Right lobe of liver (tissue), 6 donors: Measurements from ENCODE around the gene AEBP1. TPM values are rescaled to one million over a fixed set of nuclear protein-coding genes. Genes with fewer than 3 reads are reported as not detected.

Experiments
- ATAC-seq, 4 donors: fragments of 200-7000 bp; cut with Tn5 transposase; one replicate each; pipeline ENCODE4 v1.9.1; 2020; ENCODE audit warnings: mild to moderate bottlenecking in 4 of 4, moderate library complexity in 4 of 4
- DNase-seq, 3 donors: peaks; one replicate each; pipeline ENCODE4 v3.0.0-alpha.2; 2020
- H3K27ac ChIP-seq, 3 donors: fragments of 200-600 bp; one replicate each; pipeline ENCODE4 v1.8.0; 2022
- H3K27me3 ChIP-seq, 2 donors: fragments of 200-600 bp; one replicate each; pipeline ENCODE4 v1.8.0; 2022
- H3K36me3 ChIP-seq, 4 donors: fragments of 200-600 bp; sonication (generic) in 1 of 4; one replicate each; pipeline versions ENCODE4 v1.5.1 to v1.8.0; 2017 to 2022; ENCODE audit warnings: control low read depth in 1 of 4
- H3K4me1 ChIP-seq, 4 donors: fragments of 200-600 bp; sonication (generic) in 1 of 4; one replicate each; pipeline versions ENCODE4 v1.5.1 to v1.8.0; 2017 to 2022; ENCODE audit warnings: control low read depth in 1 of 4
- H3K4me3 ChIP-seq, 3 donors: fragments of 200-600 bp; one replicate each; pipeline ENCODE4 v1.8.0; 2022
- H3K9me3 ChIP-seq, 4 donors: fragments of 200-600 bp; sonication (generic) in 1 of 4; one replicate each; pipeline versions ENCODE4 v1.5.1 to v1.8.0; 2017 to 2022; ENCODE audit warnings: control low read depth in 1 of 4
- CTCF ChIP-seq, 4 donors: fragments of 200-600 bp in 3 of 4; fragments of 450-650 bp in 1 of 4; IDR thresholded peaks; one replicate each; pipeline versions ENCODE4 v1.5.1 to v1.8.0; 2016 to 2022; ENCODE audit warnings: antibody characterized with exemption in 4 of 4, mild to moderate bottlenecking in 2 of 4
- POLR2A ChIP-seq: fragments of 450-650 bp; IDR thresholded peaks from one replicate; pipeline ENCODE4 v1.6.1; 2017; ENCODE audit warnings: antibody characterized with exemption, mild to moderate bottlenecking
- WGBS: methylation state at CpG from one replicate; pipeline ENCODE4 v1.1.6; 2018; ENCODE audit warnings: low coverage, low lambda C conversion rate; ENCODE audit not compliant: insufficient coverage; ENCODE audit errors: missing lambda C conversion rate; 5-methylcytosine and 5-hydroxymethylcytosine counted together
- intact Hi-C, 2 donors: fragments of 100-400 bp; cut with DNase I; formaldehyde crosslinking; loops; one replicate each; pipeline versions ENCODE4 v1.11.2 to v1.14.1; 2022
- total RNA-seq, 6 experiments: library from RNA; depleted of rRNA in 2 of 6; stranded (reverse); fragments of >200 nt in 2 of 6; fragmentation: NEBNext Ultra II Directional in 3 of 6; extraction: Animal tissue kit (Norgen Biotek cat#: 25700) in 3 of 6; gene quantifications; one replicate each; pipeline versions ENCODE4 v1.1.0 to v1.2.4, GENCODE V29; 2016 to 2023
- donor health status: DM: no; HTN: yes; CAD: no.
- donor health status: DM: no; HTN: no; CAD: no.
- donor health status: DM: no; HTN: no; CAD: no.
- donor health status: DM: no; HTN: yes; CAD: no.
- donor health status: DM: no; HTN: yes; CAD: no.

Gene AEBP1
- total RNA-seq, 6 experiments from 2014 or later: 7.8 to 37.8 (median 14.3) TPM

GRCh38 chr7:44111761-44112160, 7.6 kb downstream of the AEBP1 start:
- intact Hi-C loops: no loop called here
- TF ChIP-seq POLR2A (no peak), CTCF (IDR thresholded peaks at IDR 0.05) (no peak)
- Histone ChIP-seq H3K27me3 (no peaks in the 10 kb centered on the region), H3K4me1 (no peaks in the 10 kb centered on the region), H3K36me3 (no peaks in the 10 kb centered on the region), H3K27ac (no peak overlapping the region), H3K9me3 (no peaks in the 10 kb centered on the region), H3K4me3 (no peak overlapping the region)
- ATAC-seq (no peak), DNase-seq (no peak)
- 67% methylated on average over 3 of the region's 16 CpGs for WGBS

- Histone ChIP-seq H3K27me3 (no peaks in the 10 kb centered on the region), H3K27ac (no peak overlapping the region), H3K9me3 (no peaks in the 10 kb centered on the region), H3K36me3 (no peaks in the 10 kb centered on the region), H3K4me3 (no peak overlapping the region), H3K4me1 (no peaks in the 10 kb centered on the region)
- no peak for TF ChIP-seq POLR2A
- TF ChIP-seq CTCF (IDR thresholded peaks at IDR 0.05): no peak
- ATAC-seq (peak in 2 of 4 donors; percentile 14 to 29), DNase-seq (no peak)
- intact Hi-C loops: no loop called here
- 52% methylated on average over 3 of the region's 41 CpGs for WGBS
Measured at GRCh38 chr7:44112231-44112996, 8.3 kb downstream of the AEBP1 start.

GRCh38 chr7:44112997-44113763, 9.0 kb downstream of the AEBP1 start:
- intact Hi-C loops: no loop called here
- TF ChIP-seq CTCF (IDR thresholded peaks at IDR 0.05) (no peak), POLR2A (no peak)
- no peak for ATAC-seq
- Histone ChIP-seq H3K36me3 (no peaks in the 10 kb centered on the region), H3K27me3 (no peaks in the 10 kb centered on the region), H3K4me3 (no peak overlapping the region), H3K4me1 (no peaks in the 10 kb centered on the region), H3K9me3 (no peaks in the 10 kb centered on the region), H3K27ac (no peak overlapping the region)
- no CpG with 5 or more reads among the region's 34 CpGs for WGBS
- no peak for DNase-seq

GRCh38 chr7:44113764-44114354, 9.7 kb downstream of the AEBP1 start:
- Histone ChIP-seq H3K36me3 (no peaks in the 10 kb centered on the region), H3K27me3 (no peaks in the 10 kb centered on the region), H3K27ac (no peak overlapping the region), H3K4me3 (no peak overlapping the region), H3K9me3 (no peaks in the 10 kb centered on the region), H3K4me1 (no peaks in the 10 kb centered on the region)
- ATAC-seq: no peak
- intact Hi-C loops: no loop called here
- TF ChIP-seq CTCF (IDR thresholded peaks at IDR 0.05) (no peak), POLR2A (no peak)
- 96% methylated on average over 5 of the region's 24 CpGs for WGBS
- no peak for DNase-seq
